ENCODE data around the gene PTF1A. TPM values are rescaled to one million over a fixed set of nuclear protein-coding genes. Genes with fewer than 3 reads are reported as not detected.

PTF1A gene
- total and polyA plus RNA-seq, 4 donors: not detected

DNA sequence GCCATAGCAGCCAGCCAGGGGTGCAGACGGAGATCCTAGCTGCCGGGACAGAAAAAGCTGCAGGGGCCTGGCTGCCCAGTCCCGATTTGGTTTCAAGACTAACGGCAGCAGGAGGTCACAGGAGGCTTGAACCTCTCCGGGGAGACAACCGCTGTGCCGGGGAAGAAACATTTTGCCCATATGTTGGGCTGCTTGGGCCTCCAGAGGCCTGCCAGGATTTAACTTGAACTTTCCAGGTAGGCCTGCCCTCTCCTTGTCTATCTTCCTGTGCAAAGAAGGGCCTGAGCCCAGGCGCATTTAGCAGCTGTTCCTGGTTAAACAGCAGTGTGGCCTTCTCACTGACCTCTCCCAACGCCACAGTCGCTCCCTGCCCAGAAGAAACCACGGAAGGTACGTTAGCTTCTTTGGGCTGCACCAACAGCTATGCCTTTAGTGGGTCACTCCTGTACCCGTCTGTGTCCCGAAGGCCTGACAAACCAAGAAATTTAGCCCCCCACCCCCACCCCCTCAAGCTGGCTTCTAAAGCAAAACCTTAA is 17.1 kb upstream of the PTF1A start:
- H3K27me3 ChIP-seq (ENCODE audit: control insufficient read depth in 4 of 4, insufficient read depth in 4 of 4, low read length in 3 of 4): peaks cover 0 to 29% (median 8%) of the 10 kb centered on the region in 4 donors
- H3K9ac ChIP-seq (ENCODE audit: low read depth in 1 of 2, low read length in 2 of 2): no peak overlapping the region
- no peak overlapping the region for H3K4me3 ChIP-seq (ENCODE audit: low read depth in 1 of 3, low read length in 3 of 3)
- H3K9me3 ChIP-seq (ENCODE audit: control insufficient read depth in 4 of 4, low read length in 3 of 4): no peaks in the 10 kb centered on the region
- DNase-seq (ENCODE audit: low spot score): no peak
- H3K36me3 ChIP-seq (ENCODE audit: control insufficient read depth in 4 of 4, insufficient read depth in 3 of 4, low read depth in 1 of 4, low read length in 3 of 4): no peaks in the 10 kb centered on the region
- H3K4me1 ChIP-seq (ENCODE audit: control insufficient read depth in 4 of 4, insufficient read depth in 4 of 4, low read length in 3 of 4): peaks cover 0 to 13% (median 9%) of the 10 kb centered on the region in 4 donors
- H3K27ac ChIP-seq (ENCODE audit: low read depth in 1 of 2, low read length in 2 of 2): no peak overlapping the region
- no peak for TF ChIP-seq MAX (IDR thresholded peaks at IDR 0.05)
- no peak for TF ChIP-seq RXRA (IDR thresholded peaks at IDR 0.05)
- TF ChIP-seq YY1 (IDR thresholded peaks at IDR 0.05): no peak
- TF ChIP-seq, protein P1, sequence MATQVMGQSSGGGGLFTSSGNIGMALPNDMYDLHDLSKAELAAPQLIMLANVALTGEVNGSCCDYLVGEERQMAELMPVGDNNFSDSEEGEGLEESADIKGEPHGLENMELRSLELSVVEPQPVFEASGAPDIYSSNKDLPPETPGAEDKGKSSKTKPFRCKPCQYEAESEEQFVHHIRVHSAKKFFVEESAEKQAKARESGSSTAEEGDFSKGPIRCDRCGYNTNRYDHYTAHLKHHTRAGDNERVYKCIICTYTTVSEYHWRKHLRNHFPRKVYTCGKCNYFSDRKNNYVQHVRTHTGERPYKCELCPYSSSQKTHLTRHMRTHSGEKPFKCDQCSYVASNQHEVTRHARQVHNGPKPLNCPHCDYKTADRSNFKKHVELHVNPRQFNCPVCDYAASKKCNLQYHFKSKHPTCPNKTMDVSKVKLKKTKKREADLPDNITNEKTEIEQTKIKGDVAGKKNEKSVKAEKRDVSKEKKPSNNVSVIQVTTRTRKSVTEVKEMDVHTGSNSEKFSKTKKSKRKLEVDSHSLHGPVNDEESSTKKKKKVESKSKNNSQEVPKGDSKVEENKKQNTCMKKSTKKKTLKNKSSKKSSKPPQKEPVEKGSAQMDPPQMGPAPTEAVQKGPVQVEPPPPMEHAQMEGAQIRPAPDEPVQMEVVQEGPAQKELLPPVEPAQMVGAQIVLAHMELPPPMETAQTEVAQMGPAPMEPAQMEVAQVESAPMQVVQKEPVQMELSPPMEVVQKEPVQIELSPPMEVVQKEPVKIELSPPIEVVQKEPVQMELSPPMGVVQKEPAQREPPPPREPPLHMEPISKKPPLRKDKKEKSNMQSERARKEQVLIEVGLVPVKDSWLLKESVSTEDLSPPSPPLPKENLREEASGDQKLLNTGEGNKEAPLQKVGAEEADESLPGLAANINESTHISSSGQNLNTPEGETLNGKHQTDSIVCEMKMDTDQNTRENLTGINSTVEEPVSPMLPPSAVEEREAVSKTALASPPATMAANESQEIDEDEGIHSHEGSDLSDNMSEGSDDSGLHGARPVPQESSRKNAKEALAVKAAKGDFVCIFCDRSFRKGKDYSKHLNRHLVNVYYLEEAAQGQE (IDR thresholded peaks at IDR 0.05): no peak
- TF ChIP-seq HNF4A (conservative IDR thresholded peaks at IDR 0.05): no peak
- TF ChIP-seq FOXA1 (IDR thresholded peaks at IDR 0.05): no peak
- no peak for TF ChIP-seq RAD21 (IDR thresholded peaks at IDR 0.05)
- TF ChIP-seq, protein P2, sequence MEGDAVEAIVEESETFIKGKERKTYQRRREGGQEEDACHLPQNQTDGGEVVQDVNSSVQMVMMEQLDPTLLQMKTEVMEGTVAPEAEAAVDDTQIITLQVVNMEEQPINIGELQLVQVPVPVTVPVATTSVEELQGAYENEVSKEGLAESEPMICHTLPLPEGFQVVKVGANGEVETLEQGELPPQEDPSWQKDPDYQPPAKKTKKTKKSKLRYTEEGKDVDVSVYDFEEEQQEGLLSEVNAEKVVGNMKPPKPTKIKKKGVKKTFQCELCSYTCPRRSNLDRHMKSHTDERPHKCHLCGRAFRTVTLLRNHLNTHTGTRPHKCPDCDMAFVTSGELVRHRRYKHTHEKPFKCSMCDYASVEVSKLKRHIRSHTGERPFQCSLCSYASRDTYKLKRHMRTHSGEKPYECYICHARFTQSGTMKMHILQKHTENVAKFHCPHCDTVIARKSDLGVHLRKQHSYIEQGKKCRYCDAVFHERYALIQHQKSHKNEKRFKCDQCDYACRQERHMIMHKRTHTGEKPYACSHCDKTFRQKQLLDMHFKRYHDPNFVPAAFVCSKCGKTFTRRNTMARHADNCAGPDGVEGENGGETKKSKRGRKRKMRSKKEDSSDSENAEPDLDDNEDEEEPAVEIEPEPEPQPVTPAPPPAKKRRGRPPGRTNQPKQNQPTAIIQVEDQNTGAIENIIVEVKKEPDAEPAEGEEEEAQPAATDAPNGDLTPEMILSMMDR (IDR thresholded peaks at IDR 0.05; ENCODE audit: low read depth, low read length, missing input control): no peak
- no peak for TF ChIP-seq TAF1 (conservative IDR thresholded peaks at IDR 0.05)
- TF ChIP-seq HNF4G (IDR thresholded peaks at IDR 0.05): no peak
- TF ChIP-seq ZBTB33 (IDR thresholded peaks at IDR 0.05): no peak
- no peak for TF ChIP-seq JUND (IDR thresholded peaks at IDR 0.05)
- WGBS: 29% methylated on average over 14 of the region's 14 CpGs

- peaks cover 0 to 8% (median 1%) of the 10 kb centered on the region in 4 donors for H3K27me3 ChIP-seq (ENCODE audit: control insufficient read depth in 4 of 4, insufficient read depth in 4 of 4, low read length in 3 of 4)
- no peak overlapping the region for H3K9ac ChIP-seq (ENCODE audit: low read depth in 1 of 2, low read length in 2 of 2)
- H3K4me1 ChIP-seq (ENCODE audit: control insufficient read depth in 4 of 4, insufficient read depth in 4 of 4, low read length in 3 of 4): peaks cover 0 to 4% (median 1%) of the 10 kb centered on the region in 4 donors
- no peaks in the 10 kb centered on the region for H3K9me3 ChIP-seq (ENCODE audit: control insufficient read depth in 4 of 4, low read length in 3 of 4)
- WGBS: 54% methylated on average over 7 of the region's 7 CpGs
- H3K4me3 ChIP-seq (ENCODE audit: low read depth in 1 of 3, low read length in 3 of 3): no peak overlapping the region
- no peaks in the 10 kb centered on the region for H3K36me3 ChIP-seq (ENCODE audit: control insufficient read depth in 4 of 4, insufficient read depth in 3 of 4, low read depth in 1 of 4, low read length in 3 of 4)
- no peak overlapping the region for H3K27ac ChIP-seq (ENCODE audit: low read depth in 1 of 2, low read length in 2 of 2)
- no peak for DNase-seq (ENCODE audit: low spot score)
- TF ChIP-seq NR2F2 (IDR thresholded peaks at IDR 0.05): no peak
- TF ChIP-seq TAF1 (conservative IDR thresholded peaks at IDR 0.05): no peak
- TF ChIP-seq, protein P2 (IDR thresholded peaks at IDR 0.05; ENCODE audit: low read depth, low read length, missing input control): no peak
- TF ChIP-seq GABPA (IDR thresholded peaks at IDR 0.05 in 1 of 2, conservative IDR thresholded peaks at IDR 0.05 in 1 of 2): no peak
- TF ChIP-seq HNF4A (conservative IDR thresholded peaks at IDR 0.05): no peak
- no peak for TF ChIP-seq SP1 (IDR thresholded peaks at IDR 0.05)
- no peak for TF ChIP-seq RAD21 (IDR thresholded peaks at IDR 0.05)
- TF ChIP-seq EGR1 (IDR thresholded peaks at IDR 0.05; ENCODE audit: low read depth in 2 of 2): no peak
- TF ChIP-seq RXRA (IDR thresholded peaks at IDR 0.05): no peak
- no peak for TF ChIP-seq FOXA2 (IDR thresholded peaks at IDR 0.05)
- no peak for TF ChIP-seq YY1 (IDR thresholded peaks at IDR 0.05)
- TF ChIP-seq, protein P1 (IDR thresholded peaks at IDR 0.05): no peak
- no peak for TF ChIP-seq MAX (IDR thresholded peaks at IDR 0.05)
Measured at GRCh38 chr10:23186178-23186577, 5.9 kb upstream of the PTF1A start.
